Measurements from ENCODE around the gene PAFAH1B1. TPM values are rescaled to one million over a fixed set of nuclear protein-coding genes. Genes with fewer than 3 reads are reported as not detected.

Gene PAFAH1B1
- total RNA-seq, 2 experiments from 2014 or later: 120 to 123 TPM

- Histone ChIP-seq H3K4me3 (ENCODE audit: low read length) (no peak overlapping the region), H3K27ac (ENCODE audit: low read depth in 1 of 2, low read length in 2 of 2) (no peak overlapping the region), H3K9me3 (ENCODE audit: control insufficient read depth in 1 of 2, insufficient read depth in 1 of 2, low read length in 2 of 2) (no peaks in the 10 kb centered on the region), H3K27me3 (ENCODE audit: control insufficient read depth in 1 of 2, insufficient read depth in 2 of 2, low read length in 2 of 2) (no peaks in the 10 kb centered on the region), H3K4me1 (ENCODE audit: insufficient read depth, low read length) (peaks cover 29% of the 10 kb centered on the region), H3K36me3 (ENCODE audit: insufficient read depth, low read length) (peaks cover 52% of the 10 kb centered on the region)
- intact Hi-C loops (cut with DNase I, micrococcal nuclease): no loop called here
- Mint-ChIP-seq H3K27me3 (no peaks in the 10 kb centered on the region), H3K4me1 (ENCODE audit: low read depth) (peaks cover 11% of the 10 kb centered on the region), H3K9me3 (no peaks in the 10 kb centered on the region), H3K4me3 (no peak overlapping the region), H3K27ac (no peak overlapping the region), H3K36me3 (ENCODE audit: low read depth) (peaks cover 20% of the 10 kb centered on the region)
- no peak for DNase-seq
- TF ChIP-seq CTCF (IDR thresholded peaks at IDR 0.05): no peak
- no peak for ATAC-seq (ENCODE audit: poor library complexity)
- CTCF ChIA-PET: no interaction called here
- POLR2A ChIA-PET: no interaction called here
Observed at GRCh38 chr17:2692781-2693135, 99.3 kb downstream of the PAFAH1B1 start.

- H3K27ac Mint-ChIP-seq: no peak overlapping the region
- Histone ChIP-seq H3K4me3 (ENCODE audit: low read length) (no peak overlapping the region), H3K36me3 (ENCODE audit: insufficient read depth, low read length) (peaks cover 54% of the 10 kb centered on the region), H3K9me3 (ENCODE audit: control insufficient read depth in 1 of 2, insufficient read depth in 1 of 2, low read length in 2 of 2) (no peaks in the 10 kb centered on the region), H3K27ac (ENCODE audit: low read depth in 1 of 2, low read length in 2 of 2) (no peak overlapping the region), H3K4me1 (ENCODE audit: insufficient read depth, low read length) (peaks cover 19% of the 10 kb centered on the region), H3K27me3 (ENCODE audit: control insufficient read depth in 1 of 2, insufficient read depth in 2 of 2, low read length in 2 of 2) (no peaks in the 10 kb centered on the region)
- ChIA-PET CTCF (no interaction called here), POLR2A (no interaction called here)
- DNase-seq (peak in 3 of 14 experiments; percentile 31 to 47 (median 37)), ATAC-seq (ENCODE audit: poor library complexity) (no peak)
- H3K9me3 Mint-ChIP-seq: no peaks in the 10 kb centered on the region
- no peaks in the 10 kb centered on the region for H3K27me3 Mint-ChIP-seq
- no peak for TF ChIP-seq CTCF (IDR thresholded peaks at IDR 0.05)
- peaks cover 5% of the 10 kb centered on the region for H3K4me1 Mint-ChIP-seq (ENCODE audit: low read depth)
- no peak overlapping the region for H3K4me3 Mint-ChIP-seq
- intact Hi-C loops (cut with DNase I, micrococcal nuclease): no loop called here
- peaks cover 20% of the 10 kb centered on the region for H3K36me3 Mint-ChIP-seq (ENCODE audit: low read depth)
Observed at GRCh38 chr17:2693561-2694380, 100.3 kb downstream of the PAFAH1B1 start.

- intact Hi-C loops (cut with DNase I, micrococcal nuclease): no loop called here
- no peaks in the 10 kb centered on the region for H3K27me3 Mint-ChIP-seq
- H3K4me1 ChIP-seq (ENCODE audit: insufficient read depth, low read length): peaks cover 11% of the 10 kb centered on the region
- ChIA-PET CTCF (no interaction called here), POLR2A (interaction anchor here (0.8 kb wide), 2 partner anchors 10 to 294 kb away, joined by 3 read pairs; no protein-coding TSS in a partner anchor)
- ATAC-seq (ENCODE audit: poor library complexity): no peak
- peaks cover 20% of the 10 kb centered on the region for H3K36me3 Mint-ChIP-seq (ENCODE audit: low read depth)
- H3K27me3 ChIP-seq (ENCODE audit: control insufficient read depth in 1 of 2, insufficient read depth in 2 of 2, low read length in 2 of 2): no peaks in the 10 kb centered on the region
- no peaks in the 10 kb centered on the region for H3K9me3 ChIP-seq (ENCODE audit: control insufficient read depth in 1 of 2, insufficient read depth in 1 of 2, low read length in 2 of 2)
- peaks cover 54% of the 10 kb centered on the region for H3K36me3 ChIP-seq (ENCODE audit: insufficient read depth, low read length)
- no peaks in the 10 kb centered on the region for H3K9me3 Mint-ChIP-seq
- no peaks in the 10 kb centered on the region for H3K4me1 Mint-ChIP-seq (ENCODE audit: low read depth)
- no peak overlapping the region for H3K27ac ChIP-seq (ENCODE audit: low read depth in 1 of 2, low read length in 2 of 2)
- no peak overlapping the region for H3K4me3 Mint-ChIP-seq
- peak in 2 of 14 experiments; percentile 14 to 25 for DNase-seq
- H3K4me3 ChIP-seq (ENCODE audit: low read length): no peak overlapping the region
- TF ChIP-seq CTCF (IDR thresholded peaks at IDR 0.05): no peak
- no peak overlapping the region for H3K27ac Mint-ChIP-seq
Observed at GRCh38 chr17:2694381-2695242, 101.2 kb downstream of the PAFAH1B1 start.
